Gastrocnemius medialis (tissue), 4 donors: ENCODE measurements around the gene PLPP4. TPM values are rescaled to one million over a fixed set of nuclear protein-coding genes. Genes with fewer than 3 reads are reported as not detected.

Source experiments
- ATAC-seq, 2 donors: fragments of 150-250 bp; one replicate each; pipeline ENCODE4 v1.9.1; 2016
- DNase-seq, 2 donors: peaks; one replicate each; pipeline ENCODE4 v3.0.0-alpha.2; 2019
- H3K27ac ChIP-seq, 4 donors: fragments of 200-600 bp; sonication (generic); 1 replicate in 1 of 4; 2 replicates in 3 of 4; pipeline ENCODE4 v1.5.1; 2016 to 2018; ENCODE audit warnings: mild to moderate bottlenecking in 2 of 4, moderate library complexity in 1 of 4
- H3K27me3 ChIP-seq, 3 donors: fragments of 200-600 bp; sonication (generic) in 2 of 3; 1 replicate in 1 of 3; 2 replicates in 2 of 3; pipeline versions ENCODE4 v1.5.1 to v1.6.0; 2016 to 2019; ENCODE audit warnings: mild to moderate bottlenecking in 1 of 3, moderate library complexity in 1 of 3
- H3K36me3 ChIP-seq, 2 donors: fragments of 200-600 bp; sonication (generic) in 1 of 2; one replicate each; pipeline ENCODE4 v1.5.1; 2017 to 2018
- H3K4me1 ChIP-seq, 2 donors: fragments of 200-600 bp; sonication (generic) in 1 of 2; one replicate each; pipeline ENCODE4 v1.5.1; 2016 to 2017; ENCODE audit warnings: mild to moderate bottlenecking in 2 of 2
- H3K4me3 ChIP-seq, 4 donors: fragments of 200-600 bp; sonication (generic) in 3 of 4; 1 replicate in 1 of 4; 2 replicates in 3 of 4; pipeline ENCODE4 v1.5.1; 2016 to 2019; ENCODE audit warnings: mild to moderate bottlenecking in 2 of 4
- H3K9me3 ChIP-seq, 3 donors: fragments of 200-600 bp; sonication (generic) in 2 of 3; 1 replicate in 1 of 3; 2 replicates in 2 of 3; pipeline ENCODE4 v1.5.1; 2016 to 2019
- CTCF ChIP-seq, 5 experiments: fragments of 450-650 bp in 3 of 5; fragments of 200-600 bp in 2 of 5; sonication (generic) in 2 of 5; IDR thresholded peaks in 4 of 5; conservative IDR thresholded peaks in 1 of 5; 1 replicate in 4 of 5; 2 replicates in 1 of 5; pipeline ENCODE4 v1.5.1; 2016 to 2019; ENCODE audit warnings: antibody characterized with exemption in 5 of 5, mild to moderate bottlenecking in 3 of 5, moderate library complexity in 3 of 5
- POLR2A ChIP-seq, 2 donors: fragments of 450-650 bp; IDR thresholded peaks; one replicate each; pipeline ENCODE4 v1.6.1; 2017; ENCODE audit warnings: antibody characterized with exemption in 2 of 2, mild to moderate bottlenecking in 2 of 2, moderate library complexity in 2 of 2
- in situ Hi-C, 4 donors: fragments of 200-750 bp; cut with MboI; loops; one replicate each; pipeline versions ENCODE4 v1.15.0 to v1.8.0; 2017; ENCODE audit warnings: low sequenced_read_pairs in 4 of 4
- intact Hi-C: fragments of 100-400 bp; cut with DNase I; formaldehyde crosslinking; loops from one replicate; pipeline ENCODE4 v1.15.1; 2023; ENCODE audit warnings: low total_unique reads
- total RNA-seq, 4 donors: library from RNA; depleted of rRNA; stranded (reverse); fragments of >200 nt; gene quantifications; one replicate each; pipeline versions ENCODE4 v1.1.0 to v1.2.3, GENCODE V29; 2016

PLPP4 gene
- total RNA-seq, 4 donors from 2014 or later: not detected

GRCh38 chr10:120492346-120492745, 35.3 kb downstream of the PLPP4 start:
- TF ChIP-seq POLR2A (IDR thresholded peaks at IDR 0.05): no peak
- Histone ChIP-seq H3K27ac (no peak overlapping the region), H3K4me3 (no peak overlapping the region), H3K4me1 (no peaks in the 10 kb centered on the region), H3K9me3 (no peaks in the 10 kb centered on the region), H3K27me3 (no peaks in the 10 kb centered on the region), H3K36me3 (no peaks in the 10 kb centered on the region)
- DNase-seq: no peak
- in situ Hi-C loops: no loop called here
- intact Hi-C loops: no loop called here
- no peak for ATAC-seq

DNA sequence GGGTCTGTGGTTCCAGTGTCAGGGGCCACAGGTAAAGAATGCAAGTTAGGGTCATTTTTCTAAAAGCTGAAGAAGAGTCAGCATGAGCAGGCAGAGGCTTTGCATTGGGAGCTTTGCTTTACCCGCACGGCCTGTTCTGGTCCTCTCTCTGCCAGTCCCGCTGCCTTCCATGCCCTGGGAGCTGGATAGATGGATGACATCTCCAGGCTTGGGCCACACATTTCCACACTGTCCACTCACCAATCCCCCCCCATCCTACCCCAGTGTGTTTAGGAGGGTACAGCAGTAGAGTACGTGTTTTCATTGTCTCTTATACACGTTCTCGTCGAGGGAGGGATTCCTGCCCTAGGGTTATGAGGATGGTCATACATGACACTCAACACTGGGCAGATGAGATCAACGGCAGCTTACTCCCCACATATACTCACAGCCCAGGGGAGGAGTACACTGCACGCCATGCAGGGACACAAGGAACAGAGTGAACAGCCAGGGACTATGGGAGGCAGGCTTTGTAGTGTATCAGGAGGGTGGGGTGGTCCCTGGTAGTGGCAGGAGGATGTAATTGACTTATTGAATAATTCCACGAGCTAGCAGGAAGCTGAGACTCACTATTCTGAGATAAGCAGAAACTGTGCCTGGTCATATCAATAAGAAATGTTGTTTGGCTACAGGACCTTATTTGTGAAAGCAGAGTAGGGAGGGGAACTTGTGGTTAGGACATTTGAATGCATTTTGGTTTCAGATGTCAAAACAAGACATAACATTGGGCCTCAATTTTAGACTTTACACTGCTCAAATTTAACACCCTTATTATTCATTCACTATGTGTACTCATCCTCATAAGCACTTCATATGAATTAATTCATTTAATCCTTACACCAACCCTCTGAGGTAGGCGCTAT, 36.6 kb downstream of the PLPP4 start:
- no peak for ATAC-seq
- no peak for TF ChIP-seq POLR2A (IDR thresholded peaks at IDR 0.05)
- no peak for TF ChIP-seq CTCF (IDR thresholded peaks at IDR 0.05 in 4 of 5, conservative IDR thresholded peaks at IDR 0.05 in 1 of 5)
- H3K27ac ChIP-seq: no peak overlapping the region
- H3K36me3 ChIP-seq: no peaks in the 10 kb centered on the region
- no peak for DNase-seq
- no peak overlapping the region for H3K4me3 ChIP-seq
- no peaks in the 10 kb centered on the region for H3K27me3 ChIP-seq
- in situ Hi-C loops: no loop called here
- intact Hi-C loops: no loop called here
- no peaks in the 10 kb centered on the region for H3K4me1 ChIP-seq
- H3K9me3 ChIP-seq: no peaks in the 10 kb centered on the region

DNA sequence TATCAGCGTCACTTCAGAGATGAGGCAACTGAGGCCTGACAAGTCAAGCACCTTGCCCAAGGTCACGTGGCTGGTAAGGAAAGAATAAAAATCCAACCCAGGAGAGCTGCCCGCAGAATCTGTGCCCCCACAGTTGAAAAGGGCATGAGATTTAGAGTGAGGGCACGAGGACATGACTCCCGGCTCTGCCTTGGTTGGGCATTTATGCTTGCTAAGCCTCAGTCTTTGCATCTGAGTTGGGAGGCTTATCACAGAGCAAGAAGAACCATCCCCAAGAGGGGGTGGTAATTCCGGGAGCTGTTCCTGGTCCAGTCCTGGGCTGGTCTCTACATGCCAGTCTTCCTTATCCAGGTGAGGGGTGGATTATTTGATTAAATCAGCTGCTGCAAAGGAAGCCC, 37.3 kb downstream of the PLPP4 start:
- ATAC-seq: no peak
- Histone ChIP-seq H3K4me3 (no peak overlapping the region), H3K36me3 (no peaks in the 10 kb centered on the region), H3K4me1 (no peaks in the 10 kb centered on the region), H3K9me3 (no peaks in the 10 kb centered on the region), H3K27ac (no peak overlapping the region), H3K27me3 (no peaks in the 10 kb centered on the region)
- intact Hi-C loops: no loop called here
- TF ChIP-seq POLR2A (IDR thresholded peaks at IDR 0.05) (no peak), CTCF (IDR thresholded peaks at IDR 0.05 in 4 of 5, conservative IDR thresholded peaks at IDR 0.05 in 1 of 5) (no peak)
- no peak for DNase-seq
- in situ Hi-C loops: no loop called here

DNA sequence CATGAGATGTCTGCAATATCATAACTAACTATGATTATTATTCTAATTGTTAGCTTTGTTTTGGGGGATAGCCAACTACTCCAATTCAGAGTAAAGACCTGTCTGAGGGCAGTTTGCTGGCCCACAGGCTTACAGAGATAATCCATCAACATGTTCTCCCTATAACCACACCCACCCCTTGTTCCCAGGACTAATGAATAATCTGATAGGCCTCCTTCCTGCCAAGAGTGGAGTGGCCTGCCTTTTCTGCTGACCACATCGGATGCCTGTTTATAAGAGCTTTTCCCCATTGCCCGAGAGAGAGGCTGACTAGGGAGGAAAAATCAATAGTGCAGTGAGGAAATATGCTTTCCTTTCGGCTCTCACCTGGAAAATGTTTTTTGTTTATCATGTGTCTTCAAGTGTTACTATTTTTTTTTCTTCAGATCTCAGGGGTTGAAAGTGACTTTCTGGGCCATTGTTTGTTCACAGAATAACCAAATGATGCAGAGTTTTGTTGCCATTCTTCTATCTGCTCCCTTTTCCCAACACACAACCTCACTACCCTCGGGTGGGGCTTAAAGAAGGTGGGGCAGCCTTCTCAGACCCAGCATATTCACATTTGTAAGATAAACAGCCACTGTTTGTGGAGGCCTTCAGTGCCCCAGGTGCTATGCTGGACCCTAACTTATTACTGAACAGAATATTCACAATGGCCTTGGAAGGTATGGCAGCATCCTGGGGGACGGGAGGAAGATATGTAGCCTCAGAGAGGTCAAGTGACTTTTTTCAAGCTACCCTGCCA, 38.4 kb downstream of the PLPP4 start:
- H3K4me3 ChIP-seq: no peak overlapping the region

More for the DNA sequence above, 38.4 kb downstream of the PLPP4 start:
- no peaks in the 10 kb centered on the region for H3K27me3 ChIP-seq
- in situ Hi-C loops: no loop called here
- ATAC-seq: no peak
- H3K36me3 ChIP-seq: no peaks in the 10 kb centered on the region
- H3K4me1 ChIP-seq: no peaks in the 10 kb centered on the region
- H3K9me3 ChIP-seq: no peaks in the 10 kb centered on the region
- no peak for DNase-seq
- intact Hi-C loops: no loop called here
- no peak for TF ChIP-seq POLR2A (IDR thresholded peaks at IDR 0.05)
- TF ChIP-seq CTCF (IDR thresholded peaks at IDR 0.05 in 4 of 5, conservative IDR thresholded peaks at IDR 0.05 in 1 of 5): no peak
- no peak overlapping the region for H3K27ac ChIP-seq
